Medulla oblongata (tissue), 1 donor: Measurements from ENCODE around the gene GALNT9.
"Not testable (repeated sequence)": the region's sequence is repeated elsewhere in the genome, so short reads cannot be mapped to it uniquely, and the experiment has no call there.

Experiments used
- DNase-seq: peaks from one replicate; pipeline ENCODE4 v3.0.0-alpha.2; 2015; ENCODE audit errors: extremely low spot score

Gene GALNT9

GRCh38 chr12:132199526-132200319 is 129.7 kb downstream of the GALNT9 start:
- DNase-seq = peak; percentile 35

DNA sequence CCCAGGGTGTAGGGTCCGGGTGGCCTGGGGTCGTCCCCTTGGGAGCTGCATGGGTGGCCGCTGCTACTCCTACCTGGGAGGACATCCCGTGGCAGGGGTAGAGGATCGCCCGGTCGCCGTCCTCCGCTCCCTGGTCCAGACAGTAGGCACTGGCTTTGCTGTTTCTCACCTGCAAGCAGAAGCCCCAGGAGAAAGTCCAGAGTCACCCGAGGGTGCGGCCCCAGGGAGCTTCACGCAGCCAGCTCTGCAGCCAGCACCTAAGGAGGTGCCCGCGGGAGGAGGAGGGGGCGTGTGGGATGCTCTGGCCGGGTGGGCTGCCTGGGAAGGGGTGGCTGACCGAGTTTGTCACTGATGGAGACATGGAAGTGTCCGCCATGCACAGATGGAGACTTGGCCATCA is 130.3 kb downstream of the GALNT9 start:
- DNase-seq = no peak

DNA sequence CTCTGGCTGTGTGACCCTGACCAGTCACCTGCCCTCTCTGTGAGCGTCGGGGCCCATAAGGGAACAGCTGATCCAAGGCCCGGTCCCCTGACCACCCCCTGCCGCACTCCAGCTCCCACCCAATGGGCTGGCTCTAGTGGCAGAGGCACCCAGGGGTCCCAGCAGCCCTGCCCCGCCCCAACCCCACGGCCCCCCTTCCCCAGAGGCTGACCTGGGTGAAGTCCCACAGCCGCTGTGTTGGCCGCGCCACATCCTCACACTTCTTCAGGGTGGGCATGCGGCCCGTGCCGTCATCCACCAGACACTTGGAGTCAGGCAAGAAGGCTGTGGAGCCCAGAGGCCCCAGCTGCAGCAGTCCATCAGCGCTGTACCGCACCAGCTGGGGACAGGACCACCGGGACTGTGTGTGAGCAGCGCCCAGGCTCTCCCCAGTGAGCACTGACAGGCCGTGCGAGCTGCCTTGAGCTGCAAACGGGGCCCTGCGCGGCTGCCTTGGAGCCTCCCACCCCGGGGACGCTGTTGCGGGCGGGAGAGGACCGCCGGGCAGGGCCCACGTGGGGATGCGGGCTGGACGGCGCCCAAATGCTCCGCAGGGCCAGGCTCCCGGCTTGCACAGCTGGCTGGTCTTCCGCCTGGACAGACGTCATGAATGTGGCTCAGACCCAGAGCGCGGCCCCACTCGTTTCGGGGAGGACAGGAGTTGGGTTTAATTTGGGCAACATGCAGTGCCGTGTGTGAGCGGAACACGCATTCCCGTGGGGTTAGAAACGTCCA is 131.6 kb downstream of the GALNT9 start:
- peak; percentile 41 for DNase-seq

DNA sequence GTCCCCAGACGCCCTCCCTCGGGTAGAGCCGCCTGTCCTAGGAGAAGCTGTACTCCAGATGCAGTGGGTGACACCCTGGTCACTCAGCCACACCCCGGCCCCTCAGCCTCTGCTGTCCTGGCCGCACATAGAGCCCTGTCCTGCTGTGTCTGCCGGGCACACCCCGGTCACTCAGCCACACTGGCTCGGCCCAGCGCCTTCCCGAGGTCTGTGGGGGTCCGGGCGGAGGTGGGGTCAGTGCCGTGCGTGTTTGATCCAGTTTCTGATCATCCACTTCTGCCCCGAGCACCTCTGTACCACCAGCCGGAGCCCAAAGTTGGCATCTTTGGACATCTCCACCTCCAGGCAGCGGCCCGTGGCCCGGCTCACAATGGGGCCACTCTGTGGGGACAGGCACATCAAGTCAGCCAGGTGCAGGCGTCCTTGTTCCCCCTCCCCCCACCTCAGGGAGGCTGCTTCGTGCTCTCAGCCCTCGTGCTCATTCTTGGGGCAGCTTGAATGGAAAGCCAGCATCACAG is 132.5 kb downstream of the GALNT9 start:
- no peak for DNase-seq

DNA sequence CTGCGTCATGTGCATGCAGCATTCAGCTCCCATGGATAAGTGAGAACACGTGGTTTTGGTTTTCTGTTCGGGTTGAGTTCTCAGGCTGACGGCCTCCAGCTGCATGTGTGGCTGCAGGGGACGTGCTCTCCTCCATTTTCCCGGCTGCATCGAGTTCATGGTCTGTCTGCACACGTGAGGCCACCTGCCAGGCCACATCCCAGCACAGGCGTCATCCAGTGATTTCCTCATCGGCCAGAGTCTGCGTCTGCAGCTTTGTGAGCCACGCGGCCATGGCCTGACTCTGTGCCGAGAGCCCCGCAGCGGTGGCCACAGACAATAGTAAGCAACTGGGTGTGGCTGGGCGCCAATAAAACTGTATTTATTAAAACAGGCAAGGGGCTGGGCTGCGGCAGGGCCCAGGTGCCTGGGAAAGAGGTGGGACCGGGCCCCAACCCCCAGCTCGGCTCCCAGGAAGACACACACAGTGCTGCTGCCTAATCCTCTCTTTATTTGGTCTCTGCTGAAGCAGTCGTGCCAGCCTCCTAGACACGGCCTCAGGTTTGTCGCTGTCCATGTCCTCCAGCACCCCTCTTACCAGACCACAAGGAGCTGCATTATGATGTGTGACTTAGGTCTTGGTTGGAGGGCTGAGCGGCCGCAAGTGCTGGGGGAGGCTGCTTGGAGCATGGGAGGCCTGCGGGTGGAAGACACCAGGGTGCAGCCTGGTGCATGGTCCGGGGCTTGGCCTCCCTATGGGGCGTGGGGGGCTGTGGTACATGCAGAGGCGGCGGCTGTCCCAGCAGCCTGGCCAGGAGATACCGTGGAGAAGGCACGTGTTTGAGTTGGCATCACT is 133.1 kb downstream of the GALNT9 start:
- DNase-seq = no peak

GRCh38 chr12:132195242-132195641 is 134.1 kb downstream of the GALNT9 start:
- not testable (repeated sequence) for DNase-seq

- no peak for DNase-seq
Measured at GRCh38 chr12:132194556-132194955, 134.8 kb downstream of the GALNT9 start.

- DNase-seq = no peak
Measured at GRCh38 chr12:132194056-132194455, 135.3 kb downstream of the GALNT9 start.

- DNase-seq = no peak
Measured at GRCh38 chr12:132191715-132192553, 137.5 kb downstream of the GALNT9 start.

DNA sequence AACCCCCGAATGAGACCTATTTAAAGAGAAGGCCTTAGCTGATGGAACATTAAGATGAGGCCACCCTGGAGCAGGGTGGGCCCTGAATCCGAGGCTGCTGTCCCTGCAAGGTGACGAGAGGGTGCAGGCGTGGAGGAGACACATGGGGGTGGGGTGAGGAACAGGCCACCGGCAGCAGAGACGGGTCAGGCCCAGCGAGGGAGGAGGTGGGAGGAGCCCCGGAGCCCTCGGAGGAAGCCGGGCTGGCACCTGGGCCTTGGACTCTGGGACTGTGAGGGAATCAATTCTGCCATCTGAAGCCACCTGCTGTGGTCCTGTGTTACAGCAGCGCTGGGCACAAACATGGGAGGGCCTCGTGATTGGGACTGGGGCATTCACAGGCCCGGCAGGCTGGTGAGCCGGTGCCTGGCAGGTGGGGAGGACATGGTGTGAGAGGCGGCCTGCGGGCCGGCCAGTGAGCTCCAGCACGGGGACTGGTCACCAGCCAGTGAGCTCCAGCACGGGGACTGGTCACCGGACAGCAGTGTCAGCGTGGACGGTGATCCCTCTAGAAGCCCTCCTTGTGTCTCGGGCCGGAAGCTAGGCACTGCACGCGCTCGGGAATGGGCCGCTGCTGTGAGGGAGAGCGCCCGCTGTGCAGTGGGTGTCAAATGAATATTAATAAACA is 138.4 kb downstream of the GALNT9 start:
- DNase-seq = no peak

DNA sequence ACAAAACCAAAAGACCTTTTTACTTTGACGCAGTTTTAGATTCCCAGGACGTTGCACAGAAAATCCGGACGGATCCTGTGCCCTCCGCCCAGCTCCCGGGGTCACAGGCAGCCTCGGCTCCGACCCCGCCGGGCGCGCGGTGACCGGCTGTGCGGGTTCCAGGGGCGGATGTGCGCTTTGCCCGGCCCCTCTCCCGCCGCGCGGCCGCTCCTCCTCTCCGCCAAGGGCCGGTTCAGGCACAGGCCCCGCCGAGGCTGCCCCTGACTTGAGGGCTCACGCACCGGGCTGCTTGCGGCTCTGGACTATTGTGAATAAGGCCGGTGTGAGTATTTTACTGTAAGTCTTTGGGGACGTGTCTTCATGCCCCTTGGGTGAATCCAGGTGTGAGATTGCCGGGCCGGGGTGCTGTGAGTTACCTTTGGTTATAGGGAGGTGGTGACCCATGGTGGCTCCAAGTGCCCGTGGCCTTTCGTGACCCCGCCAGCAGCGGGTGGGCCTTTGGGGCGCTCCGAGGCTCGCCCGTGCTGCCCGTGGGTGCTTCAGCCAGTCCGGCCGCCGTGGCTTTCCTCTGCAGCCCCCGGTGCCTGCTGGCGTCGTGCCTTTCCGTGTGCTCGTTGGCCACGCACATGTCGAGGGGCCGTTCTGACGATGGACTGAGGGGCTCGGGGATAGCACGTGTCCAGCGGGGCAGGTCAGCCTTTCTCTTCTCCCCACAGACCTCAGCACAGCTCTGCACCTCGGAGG is 139.2 kb downstream of the GALNT9 start:
- no peak for DNase-seq

GRCh38 chr12:132189378-132190011 is 139.9 kb downstream of the GALNT9 start:
- DNase-seq = peak; percentile 83

DNA sequence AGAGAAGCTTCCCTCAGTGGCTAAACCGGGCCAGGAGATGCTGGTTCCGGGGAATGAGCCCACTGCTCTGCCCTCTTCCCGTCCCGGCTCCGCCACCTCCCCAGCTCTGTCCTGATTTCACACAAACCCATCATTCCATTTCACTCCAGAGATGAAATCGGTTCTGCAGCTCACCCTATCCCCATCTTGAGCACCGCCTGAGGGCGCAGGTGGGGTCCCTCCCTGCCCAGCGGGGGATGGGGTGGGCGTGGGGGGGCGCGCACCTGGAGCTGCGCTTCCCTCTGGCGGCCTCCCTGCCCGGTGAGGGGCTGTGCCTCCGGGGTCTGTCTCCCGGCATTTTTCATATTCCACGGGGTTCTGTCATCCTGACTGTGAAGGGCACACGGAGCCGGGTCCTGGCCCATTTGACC is 140.5 kb downstream of the GALNT9 start:
- DNase-seq = no peak

- DNase-seq = no peak
Measured at GRCh38 chr12:132188451-132188901, 140.9 kb downstream of the GALNT9 start.

GRCh38 chr12:132187646-132188450 is 141.5 kb downstream of the GALNT9 start:
- DNase-seq = no peak

- no peak for DNase-seq
Measured at GRCh38 chr12:132186857-132187620, 142.3 kb downstream of the GALNT9 start.

GRCh38 chr12:132186208-132186856 is 143.1 kb downstream of the GALNT9 start:
- DNase-seq = no peak
